ENCODE measurements around the gene THOC2.

DNA sequence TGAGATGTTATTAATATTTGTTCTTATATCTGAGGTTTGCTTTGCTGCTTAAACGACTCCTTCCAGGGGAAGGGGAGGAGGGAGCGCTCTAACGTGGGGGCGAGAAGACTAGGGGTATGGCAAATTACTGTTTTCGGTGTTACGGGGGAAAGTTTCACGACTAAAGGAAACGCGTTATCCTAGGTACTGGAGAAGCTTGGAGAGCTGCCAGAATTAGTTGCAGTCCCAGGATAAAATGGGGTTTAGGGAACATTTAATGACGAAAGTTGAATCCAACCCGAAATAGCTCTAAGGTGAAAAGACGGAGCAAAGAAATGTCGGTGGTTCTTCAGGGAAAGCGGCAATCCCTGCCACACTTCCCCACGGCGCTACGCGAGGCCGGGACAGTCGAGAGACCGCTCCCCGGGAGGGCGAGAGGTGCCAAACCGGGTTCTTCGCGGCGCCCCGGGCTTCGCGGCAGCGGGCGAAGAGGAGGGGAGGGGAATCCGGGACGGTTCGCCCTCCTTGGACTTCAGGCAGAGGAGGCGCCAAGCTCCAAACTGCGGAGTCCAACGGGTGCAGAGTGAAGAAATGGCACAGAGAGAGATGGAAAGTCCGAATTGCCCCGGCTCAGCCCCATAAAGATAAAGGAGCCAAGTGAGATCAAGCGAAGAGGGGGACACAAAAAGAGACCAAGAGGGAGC, 724 bp downstream of the THOC2 start:
- TF ChIP-seq, protein P1, sequence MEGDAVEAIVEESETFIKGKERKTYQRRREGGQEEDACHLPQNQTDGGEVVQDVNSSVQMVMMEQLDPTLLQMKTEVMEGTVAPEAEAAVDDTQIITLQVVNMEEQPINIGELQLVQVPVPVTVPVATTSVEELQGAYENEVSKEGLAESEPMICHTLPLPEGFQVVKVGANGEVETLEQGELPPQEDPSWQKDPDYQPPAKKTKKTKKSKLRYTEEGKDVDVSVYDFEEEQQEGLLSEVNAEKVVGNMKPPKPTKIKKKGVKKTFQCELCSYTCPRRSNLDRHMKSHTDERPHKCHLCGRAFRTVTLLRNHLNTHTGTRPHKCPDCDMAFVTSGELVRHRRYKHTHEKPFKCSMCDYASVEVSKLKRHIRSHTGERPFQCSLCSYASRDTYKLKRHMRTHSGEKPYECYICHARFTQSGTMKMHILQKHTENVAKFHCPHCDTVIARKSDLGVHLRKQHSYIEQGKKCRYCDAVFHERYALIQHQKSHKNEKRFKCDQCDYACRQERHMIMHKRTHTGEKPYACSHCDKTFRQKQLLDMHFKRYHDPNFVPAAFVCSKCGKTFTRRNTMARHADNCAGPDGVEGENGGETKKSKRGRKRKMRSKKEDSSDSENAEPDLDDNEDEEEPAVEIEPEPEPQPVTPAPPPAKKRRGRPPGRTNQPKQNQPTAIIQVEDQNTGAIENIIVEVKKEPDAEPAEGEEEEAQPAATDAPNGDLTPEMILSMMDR (IDR thresholded peaks at IDR 0.05): no peak
- TF ChIP-seq POLR2A (IDR thresholded peaks at IDR 0.05) (no peak), EP300 (IDR thresholded peaks at IDR 0.05) (no peak)

Data from upper lobe of left lung (tissue), 4 donors.